Progenitor cell of endocrine pancreas (in vitro differentiated cells): ENCODE results near the gene CTNNA3. TPM values are rescaled to one million over a fixed set of nuclear protein-coding genes. Genes with fewer than 3 reads are reported as not detected.

Source experiments
- DNase-seq: peaks from one replicate; pipeline ENCODE4 v3.0.0; 2021; ENCODE audit warnings: low spot score; ENCODE audit not compliant: unreplicated experiment
- H3K27ac Mint-ChIP-seq: 2 replicates; pipeline ENCODE4 v1.8.0; 2021; ENCODE audit warnings: mild to moderate bottlenecking, moderate library complexity, mixed read lengths
- H3K27me3 Mint-ChIP-seq: 2 replicates; pipeline ENCODE4 v1.8.0; 2021; ENCODE audit warnings: mixed read lengths
- H3K36me3 Mint-ChIP-seq: 2 replicates; pipeline ENCODE4 v1.8.0; 2022; ENCODE audit warnings: mixed read lengths; ENCODE audit not compliant: insufficient read depth
- H3K4me1 Mint-ChIP-seq: 2 replicates; pipeline ENCODE4 v1.8.0; 2021; ENCODE audit warnings: low read depth, mixed read lengths
- H3K4me3 Mint-ChIP-seq: 2 replicates; pipeline ENCODE4 v1.8.0; 2021; ENCODE audit warnings: low read depth, mild to moderate bottlenecking, moderate library complexity, mixed read lengths
- H3K9me3 Mint-ChIP-seq: 2 replicates; pipeline ENCODE4 v1.8.0; 2021; ENCODE audit warnings: low read depth, mixed read lengths
- total RNA-seq: library from RNA; stranded (reverse); gene quantifications from 2 replicates; pipeline ENCODE4 v1.2.1, GENCODE V29; 2021
- TF ChIP-seq, protein P1 (sequence below): fragments of 200-600 bp; sonication (generic); IDR thresholded peaks from one replicate; pipeline ENCODE4 v1.5.0; 2021; ENCODE audit warnings: antibody characterized with exemption, mild to moderate bottlenecking; ENCODE audit not compliant: unreplicated experiment

Gene CTNNA3
- total RNA-seq, 1 donor from 2014 or later: 1.7 TPM

DNA sequence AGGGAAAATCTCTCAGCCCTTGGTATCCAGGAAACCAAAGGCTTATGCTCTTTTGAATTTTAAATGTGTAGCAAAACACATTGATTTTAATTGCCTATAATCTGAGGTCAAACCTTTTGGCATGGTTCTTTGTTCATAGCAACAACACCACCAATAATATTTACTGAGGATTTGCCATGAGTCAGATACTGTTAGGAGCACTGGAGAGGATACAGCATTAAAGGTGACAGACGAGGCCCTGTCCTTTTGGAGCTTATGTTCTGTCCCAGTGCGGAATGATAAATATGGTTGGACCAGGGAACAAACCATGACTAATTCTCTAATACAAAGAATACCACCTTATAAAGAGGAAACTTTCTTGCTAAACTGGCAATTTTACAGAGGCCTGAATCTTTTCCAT lies 176.6 kb downstream of the CTNNA3 start:
- Mint-ChIP-seq H3K4me1 (no peaks in the 10 kb centered on the region), H3K4me3 (no peak overlapping the region), H3K9me3 (no peaks in the 10 kb centered on the region), H3K27me3 (no peaks in the 10 kb centered on the region), H3K27ac (no peak overlapping the region), H3K36me3 (no peaks in the 10 kb centered on the region)
- TF ChIP-seq, protein P1, sequence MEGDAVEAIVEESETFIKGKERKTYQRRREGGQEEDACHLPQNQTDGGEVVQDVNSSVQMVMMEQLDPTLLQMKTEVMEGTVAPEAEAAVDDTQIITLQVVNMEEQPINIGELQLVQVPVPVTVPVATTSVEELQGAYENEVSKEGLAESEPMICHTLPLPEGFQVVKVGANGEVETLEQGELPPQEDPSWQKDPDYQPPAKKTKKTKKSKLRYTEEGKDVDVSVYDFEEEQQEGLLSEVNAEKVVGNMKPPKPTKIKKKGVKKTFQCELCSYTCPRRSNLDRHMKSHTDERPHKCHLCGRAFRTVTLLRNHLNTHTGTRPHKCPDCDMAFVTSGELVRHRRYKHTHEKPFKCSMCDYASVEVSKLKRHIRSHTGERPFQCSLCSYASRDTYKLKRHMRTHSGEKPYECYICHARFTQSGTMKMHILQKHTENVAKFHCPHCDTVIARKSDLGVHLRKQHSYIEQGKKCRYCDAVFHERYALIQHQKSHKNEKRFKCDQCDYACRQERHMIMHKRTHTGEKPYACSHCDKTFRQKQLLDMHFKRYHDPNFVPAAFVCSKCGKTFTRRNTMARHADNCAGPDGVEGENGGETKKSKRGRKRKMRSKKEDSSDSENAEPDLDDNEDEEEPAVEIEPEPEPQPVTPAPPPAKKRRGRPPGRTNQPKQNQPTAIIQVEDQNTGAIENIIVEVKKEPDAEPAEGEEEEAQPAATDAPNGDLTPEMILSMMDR: no peak
- DNase-seq: no peak

GRCh38 chr10:67518756-67519155 lies 177.2 kb downstream of the CTNNA3 start:
- no peak overlapping the region for H3K27ac Mint-ChIP-seq
- no peaks in the 10 kb centered on the region for H3K36me3 Mint-ChIP-seq
- no peaks in the 10 kb centered on the region for H3K4me1 Mint-ChIP-seq
- no peak for DNase-seq
- TF ChIP-seq, protein P1: no peak
- no peak overlapping the region for H3K4me3 Mint-ChIP-seq
- H3K27me3 Mint-ChIP-seq: no peaks in the 10 kb centered on the region
- no peaks in the 10 kb centered on the region for H3K9me3 Mint-ChIP-seq

DNA sequence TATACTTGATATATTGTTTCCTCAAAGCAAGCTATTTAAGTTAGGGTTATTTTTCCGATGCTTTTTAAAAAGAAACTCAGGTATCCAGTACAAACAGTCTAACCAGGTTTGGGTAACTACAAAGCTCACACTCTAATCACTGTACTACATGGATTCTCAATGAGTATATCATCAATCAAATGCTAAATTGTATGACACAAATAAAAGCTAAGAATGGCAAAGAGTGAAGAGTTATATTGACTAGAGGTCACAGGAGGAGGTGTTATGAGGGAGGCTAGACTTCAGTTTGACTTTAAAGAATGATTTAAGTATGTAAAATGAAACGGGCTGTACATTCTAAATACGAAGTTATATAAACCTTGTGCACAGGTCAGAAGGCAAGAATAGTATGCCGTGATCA lies 178.0 kb downstream of the CTNNA3 start:
- H3K27ac Mint-ChIP-seq: no peak overlapping the region
- no peaks in the 10 kb centered on the region for H3K27me3 Mint-ChIP-seq
- TF ChIP-seq, protein P1: no peak
- DNase-seq: no peak
- H3K4me1 Mint-ChIP-seq: no peaks in the 10 kb centered on the region
- H3K36me3 Mint-ChIP-seq: no peaks in the 10 kb centered on the region
- H3K9me3 Mint-ChIP-seq: no peaks in the 10 kb centered on the region
- H3K4me3 Mint-ChIP-seq: no peak overlapping the region

DNA sequence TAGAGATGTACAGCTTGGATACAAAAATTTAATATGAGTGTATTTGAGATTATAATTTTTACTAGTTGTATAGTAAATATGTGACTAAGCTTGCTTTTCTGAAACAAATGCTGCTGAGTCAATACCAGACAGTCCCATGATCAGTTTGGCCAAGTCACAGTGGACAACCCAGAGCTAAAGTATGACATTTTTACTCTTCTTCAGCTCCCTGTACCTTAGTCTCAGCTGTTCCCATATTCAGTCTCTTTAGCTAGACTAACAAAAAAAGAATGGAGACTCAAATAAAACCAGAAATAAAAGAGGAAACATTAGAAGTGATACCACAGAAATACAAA lies 189.3 kb downstream of the CTNNA3 start:
- Mint-ChIP-seq H3K27ac (no peak overlapping the region), H3K9me3 (peaks cover 8% of the 10 kb centered on the region), H3K27me3 (no peaks in the 10 kb centered on the region), H3K4me1 (no peaks in the 10 kb centered on the region), H3K36me3 (no peaks in the 10 kb centered on the region), H3K4me3 (no peak overlapping the region)
- TF ChIP-seq, protein P1: no peak
- no peak for DNase-seq

GRCh38 chr10:67506083-67506756 lies 189.8 kb downstream of the CTNNA3 start:
- no peak overlapping the region for H3K27ac Mint-ChIP-seq

More at GRCh38 chr10:67506083-67506756, 189.8 kb downstream of the CTNNA3 start:
- H3K36me3 Mint-ChIP-seq: no peaks in the 10 kb centered on the region
- no peaks in the 10 kb centered on the region for H3K4me1 Mint-ChIP-seq
- H3K9me3 Mint-ChIP-seq: peaks cover 13% of the 10 kb centered on the region
- H3K4me3 Mint-ChIP-seq: no peak overlapping the region
- no peaks in the 10 kb centered on the region for H3K27me3 Mint-ChIP-seq
- DNase-seq: no peak
- TF ChIP-seq, protein P1: no peak
